GM18907 (cell line): ENCODE measurements around the gene SAAL1.
A peak's percentile ranks its signal among the peaks of the same experiment; 100 is the strongest.
"Not testable (repeated sequence)": the region's sequence is repeated elsewhere in the genome, so short reads cannot be mapped to it uniquely, and the experiment has no call there.

Experiments used
- ATAC-seq: cut with Tn5 transposase; IDR thresholded peaks from one replicate; pipeline ENCODE4 v1.9.1; 2021; ENCODE audit warnings: mild to moderate bottlenecking, moderate library complexity; ENCODE audit not compliant: unreplicated experiment

Gene SAAL1

GRCh38 chr11:18105802-18106574, at the start of gene SAAL1:
Gene SAAL1 (minus strand): TSS chr11:18106082. CDS start chr11:18106041, 41 bp downstream.
- ATAC-seq, result peak; percentile 93

DNA sequence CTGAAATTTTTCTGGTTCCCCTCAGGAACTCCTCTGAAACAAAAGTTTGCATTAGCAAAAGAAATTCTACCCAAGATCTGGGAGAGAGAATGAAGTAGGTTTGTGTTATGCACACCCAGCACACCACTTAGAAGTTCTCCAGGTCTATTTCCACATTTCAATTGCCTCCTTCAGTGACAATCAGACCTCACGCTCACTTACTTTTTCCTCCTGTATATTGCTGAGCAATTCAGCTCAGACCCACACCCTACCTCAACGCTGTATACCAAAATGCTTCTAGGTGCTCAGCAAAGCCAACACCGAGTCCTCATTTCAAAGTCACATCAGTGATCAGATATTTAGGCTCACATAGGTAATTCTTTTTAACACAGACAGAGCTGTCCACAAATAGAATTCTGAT, 45.7 kb upstream of the SAAL1 start:
- ATAC-seq, result no peak

DNA sequence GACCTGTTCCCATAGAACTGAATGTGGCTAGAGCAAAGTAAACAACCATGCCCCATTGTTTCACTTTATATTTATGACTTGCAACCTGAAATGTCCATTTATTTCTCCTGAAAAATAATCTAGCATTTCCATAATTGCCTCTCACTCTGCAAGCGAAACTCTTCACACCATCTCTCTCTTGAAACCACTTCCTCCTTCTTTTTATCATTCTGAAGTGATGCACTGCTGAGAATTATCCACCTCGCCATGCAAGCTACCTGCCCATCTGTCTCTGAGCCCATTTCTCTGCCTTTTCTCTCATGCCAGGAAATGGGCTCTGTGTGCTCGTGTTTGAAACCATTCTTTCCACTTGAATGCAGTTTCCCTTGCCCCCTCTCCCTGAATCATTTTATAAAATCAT, 40.0 kb upstream of the SAAL1 start:
- no peak for ATAC-seq

DNA sequence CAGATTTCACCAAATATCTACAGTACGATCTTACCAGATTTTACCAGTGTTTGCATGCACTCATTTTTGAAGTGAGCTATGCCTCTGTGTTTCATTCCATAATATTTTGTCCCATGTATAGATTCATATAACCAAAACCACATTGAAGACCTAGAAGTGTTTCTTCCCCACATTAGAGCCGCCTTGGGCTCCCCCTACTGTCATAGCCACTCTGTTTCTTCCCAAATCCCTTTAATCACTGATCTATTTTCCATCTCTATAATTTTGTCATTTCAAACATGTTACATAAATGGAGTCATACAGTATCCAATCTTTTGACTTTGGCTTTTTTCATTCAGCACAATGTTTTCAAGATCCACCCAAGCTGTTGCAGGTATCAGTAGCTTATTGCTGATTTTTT, 39.1 kb upstream of the SAAL1 start:
- no peak for ATAC-seq

- ATAC-seq, result no peak
Observed at GRCh38 chr11:18144243-18144642, 38.4 kb upstream of the SAAL1 start.

DNA sequence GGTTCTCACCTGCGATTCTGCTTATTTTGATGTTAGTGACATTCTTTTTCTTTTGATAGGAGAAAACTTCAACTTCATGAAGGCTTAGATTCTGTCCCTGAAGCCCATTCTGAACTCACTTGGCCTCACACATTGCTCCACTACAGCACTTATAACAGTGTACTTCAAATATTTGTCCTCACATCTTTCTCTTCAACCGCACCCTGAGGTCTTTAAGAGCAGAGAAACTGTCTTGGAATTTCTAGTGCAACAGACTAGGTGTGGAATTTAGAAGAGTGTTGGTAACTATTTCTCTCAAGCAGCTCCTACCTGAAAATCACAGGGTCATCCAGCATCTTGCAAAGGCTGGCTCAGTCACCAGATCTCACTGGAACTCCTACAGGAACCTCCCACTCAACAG, 34.3 kb upstream of the SAAL1 start:
- no peak for ATAC-seq

DNA sequence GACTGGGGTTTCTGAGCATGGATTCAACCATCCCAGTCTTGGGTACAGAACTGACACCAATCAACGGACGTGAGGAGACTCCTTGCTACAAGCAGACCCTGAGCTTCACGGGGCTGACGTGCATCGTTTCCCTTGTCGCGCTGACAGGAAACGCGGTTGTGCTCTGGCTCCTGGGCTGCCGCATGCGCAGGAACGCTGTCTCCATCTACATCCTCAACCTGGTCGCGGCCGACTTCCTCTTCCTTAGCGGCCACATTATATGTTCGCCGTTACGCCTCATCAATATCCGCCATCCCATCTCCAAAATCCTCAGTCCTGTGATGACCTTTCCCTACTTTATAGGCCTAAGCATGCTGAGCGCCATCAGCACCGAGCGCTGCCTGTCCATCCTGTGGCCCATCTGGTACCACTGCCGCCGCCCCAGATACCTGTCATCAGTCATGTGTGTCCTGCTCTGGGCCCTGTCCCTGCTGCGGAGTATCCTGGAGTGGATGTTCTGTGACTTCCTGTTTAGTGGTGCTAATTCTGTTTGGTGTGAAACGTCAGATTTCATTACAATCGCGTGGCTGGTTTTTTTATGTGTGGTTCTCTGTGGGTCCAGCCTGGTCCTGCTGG, 31.4 kb upstream of the SAAL1 start:
- ATAC-seq, result no peak

GRCh38 chr11:18135308-18135707, 29.4 kb upstream of the SAAL1 start:
- ATAC-seq, result no peak

GRCh38 chr11:18132341-18132740, 26.5 kb upstream of the SAAL1 start, which contains the start of gene MRGPRX3:
Gene MRGPRX3 (plus strand): TSS chr11:18132571. CDS start chr11:18137203, 4,632 bp downstream.
- ATAC-seq, result no peak

DNA sequence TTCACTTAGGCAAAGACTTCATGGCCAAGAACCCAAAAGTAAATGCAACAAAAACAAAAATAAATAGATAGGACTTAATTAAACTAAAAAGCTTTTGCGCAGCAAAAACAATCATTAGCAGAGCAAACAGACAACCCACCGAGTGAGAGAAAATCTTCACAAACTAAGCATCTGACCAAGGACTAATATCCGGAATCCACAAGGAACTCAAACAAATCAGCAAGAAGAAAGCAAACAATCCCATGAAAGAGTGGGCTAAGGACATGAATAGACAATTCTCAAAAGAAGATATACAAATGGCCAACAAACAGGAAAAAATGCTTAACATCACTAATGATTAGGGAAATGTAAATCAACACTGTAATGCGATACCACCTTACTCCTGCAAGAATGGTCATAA, 25.2 kb upstream of the SAAL1 start:
- not testable (repeated sequence) for ATAC-seq

- ATAC-seq, result not testable (repeated sequence)
Observed at GRCh38 chr11:18121331-18121828, 15.5 kb upstream of the SAAL1 start.

DNA sequence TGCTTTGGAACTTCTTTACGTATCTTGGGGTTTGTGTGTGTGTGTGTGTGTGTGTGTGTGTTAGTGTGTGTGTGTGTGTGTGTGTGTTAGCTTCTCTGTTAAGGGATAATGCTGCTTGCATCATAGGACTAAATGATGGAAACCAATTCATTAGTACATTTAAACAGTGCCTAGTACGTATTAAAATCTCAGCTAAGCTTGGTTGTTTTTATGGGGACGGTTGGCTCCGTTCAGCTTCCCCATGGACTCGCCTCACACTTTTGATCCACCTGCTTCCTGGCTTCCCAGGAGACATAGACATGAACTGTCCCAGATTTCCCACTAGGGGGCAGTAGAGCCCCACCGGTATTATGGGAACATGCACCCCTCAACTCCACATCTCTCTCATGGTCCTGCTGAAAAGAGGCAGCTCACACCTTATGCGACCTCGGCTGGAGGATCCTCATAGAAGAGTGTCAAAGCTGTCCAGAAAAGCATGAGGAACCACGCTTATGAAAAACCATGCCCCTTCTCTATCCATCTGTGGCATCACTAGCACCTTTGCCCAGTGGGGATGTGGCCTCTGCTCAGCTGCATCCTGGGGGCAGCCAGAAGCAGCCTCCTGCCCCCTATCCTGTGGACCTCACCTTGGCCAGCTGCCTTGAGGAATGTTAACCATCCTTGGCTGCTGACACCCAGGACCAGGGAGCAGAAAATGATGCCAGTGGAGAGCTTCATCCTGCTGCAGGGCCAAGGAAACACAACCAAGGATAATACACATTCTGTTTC, 9.7 kb upstream of the SAAL1 start:
- peak; percentile 91 for ATAC-seq

GRCh38 chr11:18111005-18111404, 5.1 kb upstream of the SAAL1 start:
- no peak for ATAC-seq

DNA sequence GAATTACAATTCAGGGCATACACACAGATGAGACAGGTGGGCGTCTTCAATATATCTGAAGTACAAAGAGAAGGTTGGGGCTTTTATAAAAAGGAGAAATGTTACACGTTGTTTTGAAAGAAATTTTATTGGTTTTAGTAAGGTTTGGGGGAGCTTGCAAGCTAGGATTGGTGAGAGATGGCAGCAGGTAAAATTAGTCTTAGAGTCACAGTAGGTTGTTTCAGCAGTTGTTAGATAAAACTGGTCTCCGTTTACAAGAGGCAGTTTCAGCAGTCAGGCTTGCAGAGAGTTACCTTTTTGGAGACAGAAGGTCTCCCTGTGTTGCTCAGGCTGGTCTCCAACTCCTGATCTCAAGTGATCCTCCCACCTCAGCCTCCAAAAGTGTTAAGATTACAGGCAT, 2.4 kb upstream of the SAAL1 start:
- ATAC-seq, result no peak

- no peak for ATAC-seq
Observed at GRCh38 chr11:18106688-18107087, 806 bp upstream of the SAAL1 start.

DNA sequence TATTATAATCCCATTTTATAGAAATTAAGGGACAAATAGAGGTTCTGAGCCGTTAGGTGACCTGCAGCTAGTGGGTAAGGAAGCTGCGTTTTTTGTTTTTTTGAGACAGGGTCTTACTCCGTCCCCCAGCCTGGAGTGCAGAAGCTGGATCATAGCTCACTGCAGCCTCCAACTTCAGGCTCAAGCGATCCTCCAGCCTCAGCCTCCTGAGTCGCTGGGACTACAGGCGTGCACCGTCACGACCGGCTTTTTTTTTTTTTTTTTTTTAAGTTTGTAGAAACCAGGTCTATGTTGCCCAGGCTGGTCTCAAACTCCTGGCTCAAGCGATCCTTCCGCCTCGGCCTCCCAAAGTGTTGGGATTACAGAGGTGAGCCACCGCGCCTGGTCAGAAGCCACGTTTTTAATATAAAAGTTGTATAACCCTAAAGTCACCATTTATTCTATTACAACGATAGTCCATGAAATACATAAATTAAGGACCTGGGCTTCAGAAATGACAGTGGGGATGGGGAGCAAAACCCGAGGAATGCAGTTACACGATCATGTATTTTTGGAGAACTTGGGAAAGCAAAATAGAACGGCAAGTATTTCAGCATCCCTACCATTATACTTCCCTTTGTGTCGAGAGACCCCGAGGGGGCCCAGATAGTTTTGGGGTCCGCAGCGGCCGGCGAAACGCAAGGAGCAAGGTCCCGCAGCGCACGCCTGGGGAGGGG, 638 bp downstream of the SAAL1 start:
- ATAC-seq, result no peak

DNA sequence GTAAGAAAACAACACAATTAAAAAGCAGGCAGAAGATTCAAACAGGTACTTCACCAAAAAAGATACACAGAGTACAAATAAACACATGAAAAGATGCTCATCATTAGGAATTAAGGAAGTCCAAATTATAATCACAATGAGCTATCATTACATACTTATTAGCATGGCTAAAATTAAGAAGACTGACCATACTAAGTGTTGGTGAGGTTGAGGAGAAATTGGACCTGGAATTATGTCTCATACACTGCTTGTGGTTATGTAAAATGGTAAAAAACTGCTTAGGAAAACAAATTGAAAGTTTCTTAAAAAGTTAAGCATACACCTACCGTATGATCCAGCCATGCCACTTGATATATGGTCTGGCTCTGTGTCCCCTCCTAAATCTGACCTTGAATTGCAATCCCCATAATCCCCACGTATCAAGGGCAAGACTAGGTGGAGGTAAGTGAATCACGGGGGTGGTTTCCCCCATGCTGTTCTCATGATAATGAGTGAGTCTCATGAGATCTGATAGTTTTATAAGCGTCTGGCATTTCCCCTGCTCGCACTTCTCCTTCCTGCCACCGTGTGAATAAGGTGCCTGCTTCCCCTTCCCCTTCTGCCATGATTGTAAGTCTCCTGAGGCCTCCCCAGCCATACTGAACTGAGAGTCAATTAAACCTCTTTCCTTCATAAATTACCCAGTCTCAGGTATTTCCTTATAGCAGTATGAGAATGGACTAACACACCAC, 4.8 kb downstream of the SAAL1 start:
- no peak for ATAC-seq

DNA sequence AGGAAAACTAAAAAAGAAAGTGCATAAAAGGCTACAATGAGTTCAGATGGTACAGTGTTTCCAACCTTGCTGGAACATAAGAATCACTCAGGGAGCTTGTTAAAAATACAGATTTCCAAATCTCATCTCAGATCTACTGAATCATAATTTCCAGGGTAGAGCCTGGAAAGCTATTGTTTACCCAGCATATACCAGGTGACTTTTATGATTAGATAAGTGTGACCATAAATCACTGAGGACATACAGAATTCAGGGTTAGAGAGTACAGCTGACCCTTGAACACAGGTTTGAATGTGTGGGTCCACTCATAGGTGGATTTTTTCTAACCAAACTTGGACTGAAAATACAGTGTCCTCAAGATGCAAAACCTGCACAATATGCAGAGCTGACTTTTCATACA, 11.9 kb downstream of the SAAL1 start:
- no peak for ATAC-seq

DNA sequence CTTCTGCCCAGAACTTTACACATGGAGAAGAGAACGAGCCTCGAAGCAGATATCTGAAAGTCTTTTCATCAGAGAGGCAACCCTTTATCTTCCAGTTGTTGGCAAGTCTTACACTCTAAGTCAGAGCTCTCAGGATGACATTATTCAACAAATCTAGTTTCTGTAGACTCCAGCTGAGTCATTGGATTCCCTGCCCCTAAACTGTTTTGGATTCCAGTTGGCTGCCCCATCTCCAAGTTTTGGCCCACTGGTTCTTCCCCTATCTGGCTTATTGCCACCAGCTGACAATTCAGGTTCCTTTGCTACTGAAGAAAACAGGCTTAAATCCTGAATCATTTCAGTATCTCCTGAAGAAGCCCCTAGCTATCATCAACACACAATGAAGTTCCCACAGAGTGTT, 14.2 kb downstream of the SAAL1 start:
- ATAC-seq, result no peak

DNA sequence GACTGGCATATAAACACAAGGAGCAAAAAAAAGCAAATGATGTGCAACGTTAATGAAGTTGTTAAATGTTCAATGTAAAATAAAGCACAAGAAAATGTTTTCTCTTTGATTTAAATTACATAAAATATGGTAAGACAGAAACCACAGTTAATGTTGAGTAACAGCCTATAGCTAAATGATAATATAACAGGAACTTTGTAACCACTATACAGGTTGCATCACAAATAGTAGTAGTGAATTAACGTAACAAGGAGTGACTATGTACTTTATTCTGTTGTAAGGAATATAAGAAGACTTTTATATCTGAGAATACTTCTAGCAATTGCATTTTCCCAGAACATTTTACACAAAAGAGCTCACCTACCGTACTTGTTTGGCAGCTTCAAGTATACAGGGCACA, 16.9 kb downstream of the SAAL1 start:
- no peak for ATAC-seq
